Endothelial cell of umbilical vein (primary cell): ENCODE data around the gene GPR150. TPM values are rescaled to one million over a fixed set of nuclear protein-coding genes. Genes with fewer than 3 reads are reported as not detected.

Experiments used
- BruUV-seq: library from RNA; stranded (reverse); fragments of 400-500 nt; replicated peaks from 2 replicates; lab custom pipeline; 2021; lab: Mats Ljungman, UMichigan
- CTCF ChIA-PET: fragments of 300-600, 350-600 bp; sonication (Branson Sonifier 250); formaldehyde crosslinking; loops from one replicate; lab custom pipeline; 2021; ENCODE audit warnings: antibody characterized with exemption, inconsistent platforms; lab: Charles Lee
- POLR2A ChIA-PET: fragments of 300-600, 350-600 bp; sonication (Branson Sonifier 250); formaldehyde crosslinking; loops from one replicate; lab custom pipeline; 2021; ENCODE audit warnings: antibody characterized with exemption, inconsistent platforms; lab: Charles Lee
- DNase-seq: peaks from one replicate; pipeline ENCODE4 v3.0.0-alpha.2; 2011; ENCODE audit warnings: low read depth, low spot score
- FAIRE-seq: peaks from 2 replicates; lab custom pipeline; 2011; peaks lifted over from hg19 to GRCh38; lab: Jason Lieb, UNC
- H2AFZ ChIP-seq: 2 replicates; pipeline ENCODE4 v1.6.0; 2012; ENCODE audit warnings: low read depth, low read length, control low read depth, inconsistent platforms
- H3K27ac ChIP-seq: 2 replicates; pipeline ENCODE4 v1.5.1; 2011; ENCODE audit warnings: low read depth, mild to moderate bottlenecking, control low read depth, low read length, moderate library complexity; ENCODE audit not compliant: insufficient read depth
- H3K27me3 ChIP-seq, 2 experiments: 2 replicates each; pipeline versions ENCODE4 v1.6.0 to v1.6.1; 2011; ENCODE audit warnings: low read length in 2 of 2, mixed read lengths in 1 of 2; ENCODE audit not compliant: control insufficient read depth in 2 of 2, insufficient read depth in 2 of 2
- H3K36me3 ChIP-seq, 2 experiments: 2 replicates in 1 of 2; 3 replicates in 1 of 2; pipeline ENCODE4 v1.5.1; 2011; ENCODE audit warnings: low read length in 2 of 2, mild to moderate bottlenecking in 1 of 2, moderate library complexity in 1 of 2; ENCODE audit not compliant: control insufficient read depth in 2 of 2, insufficient read depth in 2 of 2; ENCODE audit errors: extremely low read depth in 1 of 2
- H3K4me1 ChIP-seq: 3 replicates; pipeline ENCODE4 v1.5.1; 2011; ENCODE audit warnings: mild to moderate bottlenecking, low read length; ENCODE audit not compliant: control insufficient read depth, insufficient read depth; ENCODE audit errors: extremely low read depth
- H3K4me2 ChIP-seq: 2 replicates; pipeline ENCODE4 v1.6.1; 2011; ENCODE audit warnings: low read length, control low read depth, mixed read lengths; ENCODE audit not compliant: insufficient read depth
- H3K4me3 ChIP-seq, 3 experiments: fragments of 200-600 bp in 1 of 3; sonication (generic), shearing (Covaris generic) in 1 of 3; replicated peaks in 1 of 3; 2 replicates each; pipeline ENCODE4 v1.5.1; 2011 to 2016; ENCODE audit warnings: control low read depth in 3 of 3, low read length in 3 of 3, mild to moderate bottlenecking in 2 of 3, inconsistent platforms in 1 of 3, low read depth in 1 of 3, moderate library complexity in 1 of 3; ENCODE audit not compliant: insufficient read depth in 1 of 3
- H3K79me2 ChIP-seq: 2 replicates; pipeline ENCODE4 v1.6.0; 2012; ENCODE audit warnings: low read length, inconsistent platforms; ENCODE audit not compliant: control insufficient read depth, insufficient read depth
- H3K9ac ChIP-seq: replicated peaks from 2 replicates; pipeline ENCODE3; 2011; ENCODE audit warnings: low read length, control low read depth; ENCODE audit not compliant: insufficient read depth; ENCODE audit errors: extremely low read depth
- H3K9me1 ChIP-seq: replicated peaks from 3 replicates; pipeline ENCODE4 v1.6.0; 2011; ENCODE audit warnings: mild to moderate bottlenecking, low read length; ENCODE audit not compliant: control insufficient read depth, insufficient read depth; ENCODE audit errors: extremely low read depth
- H3K9me3 ChIP-seq: replicated peaks from 2 replicates; pipeline ENCODE4 v1.5.1; 2012; ENCODE audit warnings: low read length, inconsistent platforms; ENCODE audit not compliant: control insufficient read depth, insufficient read depth
- H4K20me1 ChIP-seq: replicated peaks from 2 replicates; pipeline ENCODE3; 2011; ENCODE audit warnings: mild to moderate bottlenecking, low read length; ENCODE audit not compliant: control insufficient read depth, insufficient read depth; ENCODE audit errors: extremely low read depth
- CTCF ChIP-seq, 2 donors: IDR thresholded peaks; 1 replicate in 1 of 2; 2 replicates in 1 of 2; pipeline ENCODE4 v1.5.1; 2011; ENCODE audit warnings: low read length in 2 of 2, mild to moderate bottlenecking in 2 of 2, moderate library complexity in 2 of 2, control low read depth in 1 of 2, inconsistent platforms in 1 of 2, low read depth in 1 of 2; ENCODE audit not compliant: insufficient read depth in 1 of 2; ENCODE audit errors: extremely low read depth in 1 of 2
- EZH2 ChIP-seq: IDR thresholded peaks from 2 replicates; pipeline ENCODE4 v1.6.1; 2012; ENCODE audit warnings: borderline replicate concordance, low read depth, mild to moderate bottlenecking, moderate library complexity, low read length, inconsistent platforms; ENCODE audit not compliant: severe bottlenecking
- FOS ChIP-seq: IDR thresholded peaks from 2 replicates; pipeline ENCODE4 v1.6.1; 2011; ENCODE audit warnings: mild to moderate bottlenecking, low read length, moderate library complexity, borderline replicate concordance; ENCODE audit not compliant: insufficient read depth
- GATA2 ChIP-seq: IDR thresholded peaks from 2 replicates; pipeline ENCODE4 v1.7.0; 2011; ENCODE audit warnings: low read depth, mild to moderate bottlenecking, moderate library complexity, mixed read lengths, low read length; ENCODE audit not compliant: insufficient read length, insufficient read depth
- JUN ChIP-seq: IDR thresholded peaks from 2 replicates; pipeline ENCODE4 v1.6.1; 2011; ENCODE audit warnings: borderline replicate concordance, low read depth; ENCODE audit not compliant: insufficient read length, insufficient read depth
- MAX ChIP-seq: IDR thresholded peaks from 2 replicates; pipeline ENCODE4 v1.6.1; 2011; ENCODE audit not compliant: insufficient read depth, insufficient read length
- MYC ChIP-seq: IDR thresholded peaks from one replicate; pipeline ENCODE4 v1.6.1; 2011; ENCODE audit warnings: mild to moderate bottlenecking, low read depth, low read length
- POLR2A ChIP-seq: IDR thresholded peaks from 2 replicates; pipeline ENCODE4 v1.6.1; 2012; ENCODE audit warnings: low read depth, mild to moderate bottlenecking, control low read depth, low read length
- POLR2AphosphoS5 ChIP-seq: IDR thresholded peaks from 2 replicates; pipeline ENCODE4 v1.6.1; 2012; ENCODE audit warnings: low read depth, mild to moderate bottlenecking, control low read depth, low read length, moderate library complexity; ENCODE audit not compliant: insufficient read depth
- dilution Hi-C: fragments of 300-500 bp; cut with MboI; formaldehyde crosslinking; loops from one replicate; pipeline ENCODE4 v1.15.0; 2019; ENCODE audit warnings: low sequenced_read_pairs; ENCODE audit not compliant: extremely low pct_ligation_motif_present
- intact Hi-C: fragments of 100-400 bp; cut with micrococcal nuclease; formaldehyde crosslinking; loops from one replicate; pipeline ENCODE4 v1.10.0; 2022
- polyA plus RNA-seq, 4 experiments: library from polyadenylated mRNA; depleted of rRNA in 3 of 4; stranded (reverse) in 3 of 4; unstranded in 1 of 4; fragments of >200 nt; gene quantifications; 2 replicates each; pipeline versions ENCODE4 v1.2.1 to v1.2.3, GENCODE V29; 2011 to 2012; ENCODE audit warnings: missing spikeins in 1 of 4
- total RNA-seq: library from RNA; stranded (reverse); gene quantifications from 2 replicates; pipeline ENCODE4 v1.2.3, GENCODE V29; 2021

The GPR150 gene
- total and polyA plus RNA-seq, 2 donors (not counting 3 experiments of a cell fraction or from before 2014, with no cell fraction given) = 0.28 to 0.31 TPM

- no peak for FAIRE-seq
- Histone ChIP-seq H4K20me1 (no peaks in the 10 kb centered on the region), H3K9me1 (no peaks in the 10 kb centered on the region), H2AFZ (no peak overlapping the region), H3K9ac (no peak overlapping the region), H3K9me3 (no peaks in the 10 kb centered on the region), H3K36me3 (no peaks in the 10 kb centered on the region), H3K4me3 (no peak overlapping the region), H3K27me3 (no peaks in the 10 kb centered on the region), H3K27ac (no peak overlapping the region), H3K79me2 (no peaks in the 10 kb centered on the region), H3K4me1 (no peaks in the 10 kb centered on the region), H3K4me2 (no peak overlapping the region)
- BruUV-seq = no TSS peak
- POLR2A ChIA-PET = no interaction called here
- no peak for DNase-seq
- intact Hi-C loops = no loop called here
- dilution Hi-C loops = no loop called here
- CTCF ChIA-PET = no interaction called here
- TF ChIP-seq CTCF (IDR thresholded peaks at IDR 0.05; ENCODE audit: extremely low read depth in 1 of 2, insufficient read depth in 1 of 2, low read depth in 1 of 2, low read length in 2 of 2) (no peak), MYC (no peak), POLR2A (no peak), POLR2AphosphoS5 (no peak), EZH2 (no peak), GATA2 (no peak), JUN (no peak), FOS (no peak), MAX (no peak)
Measured at GRCh38 chr5:95609711-95610110, 10.2 kb upstream of the GPR150 start.
